HepG2 (cell line): ENCODE measurements around the gene ZFPM1. TPM values are rescaled to one million over a fixed set of nuclear protein-coding genes. Genes with fewer than 3 reads are reported as not detected.
A peak's percentile ranks its signal among the peaks of the same experiment; 100 is the strongest.

Experiments
- CBX1 ChIP-seq: IDR thresholded peaks from one replicate; pipeline ENCODE4 v1.6.1; 2016; ENCODE audit warnings: antibody characterized with exemption, low read depth
- DNMT3B ChIP-seq: conservative IDR thresholded peaks from 2 replicates; pipeline ENCODE4 v1.6.1; 2016; ENCODE audit warnings: missing biosample characterization, control low read depth
- FOXK2 ChIP-seq: fragments of 450-650 bp; IDR thresholded peaks from 2 replicates; pipeline ENCODE4 v1.6.1; 2016
- HNF4A ChIP-seq: sonication (generic); formaldehyde crosslinking; IDR thresholded peaks from 2 replicates; pipeline ENCODE4 v1.4.0; 2020; ENCODE audit warnings: missing genetic modification reagents
- KAT2B ChIP-seq: fragments of 150-350 bp; IDR thresholded peaks from 2 replicates; pipeline ENCODE4 v1.6.1; 2014; ENCODE audit warnings: low read depth, low read length, borderline replicate concordance
- MAFK ChIP-seq, 2 experiments: IDR thresholded peaks in 1 of 2; conservative IDR thresholded peaks in 1 of 2; 2 replicates each; pipeline ENCODE4 v1.6.1; 2011; ENCODE audit warnings: improper control_type of control experiment in 2 of 2, low read length in 2 of 2
- PPARG ChIP-seq: conservative IDR thresholded peaks from 2 replicates; pipeline ENCODE4 v1.6.1; 2016; ENCODE audit warnings: missing biosample characterization, missing genetic modification reagents
- RNF2 ChIP-seq: fragments of 450-650 bp; conservative IDR thresholded peaks from 2 replicates; pipeline ENCODE4 v1.6.1; 2016; ENCODE audit warnings: low read depth
- SIN3B ChIP-seq: fragments of 150-350 bp; IDR thresholded peaks from 2 replicates; pipeline ENCODE4 v1.6.1; 2014; ENCODE audit warnings: low read length
- SKI ChIP-seq: fragments of 450-650 bp; IDR thresholded peaks from one replicate; pipeline ENCODE4 v1.6.1; 2018; ENCODE audit warnings: mild to moderate bottlenecking; ENCODE audit not compliant: partially characterized antibody
- SRSF1 ChIP-seq: fragments of 200-400 bp; formaldehyde crosslinking; optimal IDR thresholded peaks from 2 replicates; pipeline ENCODE3; 2017; ENCODE audit warnings: mild to moderate bottlenecking, low read depth, low read length, moderate library complexity
- SRSF4 ChIP-seq: fragments of 200-400 bp; formaldehyde crosslinking; IDR thresholded peaks from one replicate; pipeline ENCODE4 v1.6.1; 2018; ENCODE audit warnings: mild to moderate bottlenecking, low read depth, low read length, moderate library complexity; ENCODE audit not compliant: poor library complexity, severe bottlenecking
- TBX3 ChIP-seq: fragments of 450-650 bp; IDR thresholded peaks from 2 replicates; pipeline ENCODE4 v1.6.1; 2017; ENCODE audit warnings: antibody characterized with exemption, mild to moderate bottlenecking, inconsistent platforms, borderline replicate concordance
- TEF ChIP-seq: sonication (generic); formaldehyde crosslinking; IDR thresholded peaks from 2 replicates; pipeline ENCODE4 v1.5.0; 2020; ENCODE audit warnings: missing genetic modification reagents
- TRAFD1 ChIP-seq: sonication (generic); formaldehyde crosslinking; IDR thresholded peaks from 2 replicates; pipeline ENCODE4 v1.5.1; 2020; ENCODE audit warnings: missing genetic modification reagents, mild to moderate bottlenecking, borderline replicate concordance
- TRIM24 ChIP-seq: sonication (generic); formaldehyde crosslinking; IDR thresholded peaks from 2 replicates; pipeline ENCODE4 v1.8.0; 2022; ENCODE audit warnings: mild to moderate bottlenecking, missing genetic modification reagents
- ZBTB33 ChIP-seq: sonication (generic); formaldehyde crosslinking; IDR thresholded peaks from 2 replicates; pipeline ENCODE4 v1.4.0; 2020; ENCODE audit warnings: missing genetic modification reagents
- ZFAT ChIP-seq: sonication (generic); formaldehyde crosslinking; conservative IDR thresholded peaks from 2 replicates; pipeline ENCODE4 v1.8.1; 2023; ENCODE audit warnings: missing genetic modification reagents, inconsistent platforms
- ZKSCAN1 ChIP-seq: fragments of 150-350 bp; IDR thresholded peaks from 2 replicates; pipeline ENCODE4 v1.6.1; 2014; ENCODE audit warnings: low read length
- ZNF34 ChIP-seq: sonication (generic); formaldehyde crosslinking; IDR thresholded peaks from 2 replicates; pipeline ENCODE4 v1.4.0; 2020; ENCODE audit warnings: mild to moderate bottlenecking, missing genetic modification reagents, borderline replicate concordance
- ZNF343 ChIP-seq: sonication (generic); formaldehyde crosslinking; IDR thresholded peaks from 2 replicates; pipeline ENCODE4 v1.4.0; 2020; ENCODE audit warnings: mild to moderate bottlenecking, missing genetic modification reagents
- ZNF547 ChIP-seq: sonication (generic); formaldehyde crosslinking; IDR thresholded peaks from 2 replicates; pipeline ENCODE4 v1.5.1; 2020; ENCODE audit warnings: mild to moderate bottlenecking, missing genetic modification reagents
- ZNF7 ChIP-seq: IDR thresholded peaks from 2 replicates; pipeline ENCODE4 v1.6.1; 2016; ENCODE audit warnings: missing biosample characterization, missing genetic modification reagents
- polyA plus RNA-seq, 8 experiments: library from polyadenylated mRNA; depleted of rRNA in 3 of 8; stranded (reverse) in 7 of 8; unstranded in 1 of 8; fragments of >200 nt; fragmentation: Illumina TruSeq in 4 of 8; extraction: Trizol in 4 of 8; gene quantifications; 2 replicates each; pipeline versions ENCODE4 v1.2.1 to v1.2.3, GENCODE V29; 2011 to 2016; ENCODE audit warnings: low read depth in 4 of 8, missing spikeins in 1 of 8, mixed read lengths in 1 of 8; ENCODE audit not compliant: insufficient read depth in 1 of 8
- total RNA-seq, 5 experiments: library from RNA; depleted of rRNA; stranded (reverse); fragments of >200 nt; fragmentation: Illumina TruSeq; extraction: Trizol; gene quantifications; 2 replicates each; pipeline ENCODE4 v1.2.3, GENCODE V29; 2016; ENCODE audit warnings: low read depth in 1 of 5
- TF ChIP-seq, protein P1 (sequence below): sonication (generic); formaldehyde crosslinking; IDR thresholded peaks from 2 replicates; pipeline ENCODE4 v1.9.0; 2022; ENCODE audit warnings: low read depth, missing genetic modification reagents
- TF ChIP-seq, protein P2 (sequence below): IDR thresholded peaks from 2 replicates; pipeline ENCODE4 v1.6.1; 2016

ZFPM1 gene
- total and polyA plus RNA-seq, 2 of the 13 experiments (the other 11 are each of a cell fraction or from before 2014, with no cell fraction given) = 1.3 to 3.8 TPM

- no peak for TF ChIP-seq FOXK2
- peak; percentile 93 for TF ChIP-seq RNF2
- TF ChIP-seq, protein P1, sequence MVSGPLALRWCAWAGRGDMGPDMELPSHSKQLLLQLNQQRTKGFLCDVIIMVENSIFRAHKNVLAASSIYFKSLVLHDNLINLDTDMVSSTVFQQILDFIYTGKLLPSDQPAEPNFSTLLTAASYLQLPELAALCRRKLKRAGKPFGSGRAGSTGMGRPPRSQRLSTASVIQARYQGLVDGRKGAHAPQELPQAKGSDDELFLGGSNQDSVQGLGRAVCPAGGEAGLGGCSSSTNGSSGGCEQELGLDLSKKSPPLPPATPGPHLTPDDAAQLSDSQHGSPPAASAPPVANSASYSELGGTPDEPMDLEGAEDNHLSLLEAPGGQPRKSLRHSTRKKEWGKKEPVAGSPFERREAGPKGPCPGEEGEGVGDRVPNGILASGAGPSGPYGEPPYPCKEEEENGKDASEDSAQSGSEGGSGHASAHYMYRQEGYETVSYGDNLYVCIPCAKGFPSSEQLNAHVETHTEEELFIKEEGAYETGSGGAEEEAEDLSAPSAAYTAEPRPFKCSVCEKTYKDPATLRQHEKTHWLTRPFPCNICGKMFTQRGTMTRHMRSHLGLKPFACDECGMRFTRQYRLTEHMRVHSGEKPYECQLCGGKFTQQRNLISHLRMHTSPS (CRISPR knock-in tag) = 0 out of 2 replicates have a peak, but pooled peaks have one; percentile 64
- peak; percentile 93; the same call in 1 of the 2 replicates for TF ChIP-seq ZNF343
- TF ChIP-seq TBX3 = no peak
- TF ChIP-seq TEF (CRISPR knock-in tag) = no peak
- TF ChIP-seq, protein P2, sequence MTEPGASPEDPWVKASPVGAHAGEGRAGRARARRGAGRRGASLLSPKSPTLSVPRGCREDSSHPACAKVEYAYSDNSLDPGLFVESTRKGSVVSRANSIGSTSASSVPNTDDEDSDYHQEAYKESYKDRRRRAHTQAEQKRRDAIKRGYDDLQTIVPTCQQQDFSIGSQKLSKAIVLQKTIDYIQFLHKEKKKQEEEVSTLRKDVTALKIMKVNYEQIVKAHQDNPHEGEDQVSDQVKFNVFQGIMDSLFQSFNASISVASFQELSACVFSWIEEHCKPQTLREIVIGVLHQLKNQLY (CRISPR knock-in tag) = peak; percentile 31; the same call in 1 of the 2 replicates
- TF ChIP-seq ZNF547 = peak; percentile 98
- no peak for TF ChIP-seq TRIM24 (CRISPR knock-in tag)
- TF ChIP-seq SRSF1 = no peak
- peak; percentile 61; the same call in 1 of the 2 replicates for TF ChIP-seq PPARG (CRISPR knock-in tag)
- peak; percentile 83 for TF ChIP-seq DNMT3B (CRISPR knock-in tag)
- TF ChIP-seq TRAFD1 (CRISPR knock-in tag) = no peak
- TF ChIP-seq SKI = no peak
- TF ChIP-seq ZKSCAN1 = no peak
- TF ChIP-seq SRSF4 = no peak
- TF ChIP-seq CBX1 = peak; percentile 18
- TF ChIP-seq ZNF34 (CRISPR knock-in tag) = peak; percentile 97
- TF ChIP-seq KAT2B = no peak
- TF ChIP-seq SIN3B = no peak
- no peak for TF ChIP-seq ZFAT
- peak; percentile 62; the same call in 1 of the 2 replicates for TF ChIP-seq ZBTB33 (CRISPR knock-in tag)
- 0 out of 2 replicates have a peak, but pooled peaks have one; percentile 7 for TF ChIP-seq HNF4A (CRISPR knock-in tag)
- no peak for TF ChIP-seq ZNF7
- TF ChIP-seq MAFK (conservative IDR thresholded peaks at IDR 0.05 in 1 of 2, IDR thresholded peaks at IDR 0.05 in 1 of 2; ENCODE audit: low read length in 2 of 2) = no peak
Observed at GRCh38 chr16:88452482-88453216, 431 bp upstream of the ZFPM1 start (continued).
